GM12873 (cell line): ENCODE results near the gene SLC16A13.

Source experiments
- TF ChIP-seq, protein P1 (sequence below): IDR thresholded peaks from 2 replicates; pipeline ENCODE4 v1.5.1; 2012; ENCODE audit warnings: low read depth, mild to moderate bottlenecking, moderate library complexity, low read length, control low read depth; ENCODE audit not compliant: insufficient read depth; ENCODE audit errors: missing control alignments

The SLC16A13 gene

DNA sequence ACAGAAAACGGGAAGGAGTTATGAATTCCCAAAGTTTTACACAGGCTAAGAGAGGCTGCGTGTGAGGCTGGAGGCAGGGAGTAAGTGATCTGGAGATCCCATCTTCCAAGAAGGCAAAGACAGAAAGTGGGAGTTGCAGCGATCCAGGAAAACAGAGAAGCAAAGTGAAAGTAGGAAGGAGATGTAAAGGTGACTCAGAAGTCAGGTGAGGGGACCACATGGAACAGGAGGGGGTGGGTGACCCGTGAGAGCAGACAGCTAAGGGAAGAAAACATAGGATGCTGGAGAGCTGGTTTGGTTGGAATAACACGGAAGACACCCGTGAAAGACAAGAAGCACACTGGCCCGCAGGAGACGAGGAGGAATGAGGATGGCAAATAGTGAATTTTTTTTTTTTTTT, 38.6 kb upstream of the SLC16A13 start:
- TF ChIP-seq, protein P1, sequence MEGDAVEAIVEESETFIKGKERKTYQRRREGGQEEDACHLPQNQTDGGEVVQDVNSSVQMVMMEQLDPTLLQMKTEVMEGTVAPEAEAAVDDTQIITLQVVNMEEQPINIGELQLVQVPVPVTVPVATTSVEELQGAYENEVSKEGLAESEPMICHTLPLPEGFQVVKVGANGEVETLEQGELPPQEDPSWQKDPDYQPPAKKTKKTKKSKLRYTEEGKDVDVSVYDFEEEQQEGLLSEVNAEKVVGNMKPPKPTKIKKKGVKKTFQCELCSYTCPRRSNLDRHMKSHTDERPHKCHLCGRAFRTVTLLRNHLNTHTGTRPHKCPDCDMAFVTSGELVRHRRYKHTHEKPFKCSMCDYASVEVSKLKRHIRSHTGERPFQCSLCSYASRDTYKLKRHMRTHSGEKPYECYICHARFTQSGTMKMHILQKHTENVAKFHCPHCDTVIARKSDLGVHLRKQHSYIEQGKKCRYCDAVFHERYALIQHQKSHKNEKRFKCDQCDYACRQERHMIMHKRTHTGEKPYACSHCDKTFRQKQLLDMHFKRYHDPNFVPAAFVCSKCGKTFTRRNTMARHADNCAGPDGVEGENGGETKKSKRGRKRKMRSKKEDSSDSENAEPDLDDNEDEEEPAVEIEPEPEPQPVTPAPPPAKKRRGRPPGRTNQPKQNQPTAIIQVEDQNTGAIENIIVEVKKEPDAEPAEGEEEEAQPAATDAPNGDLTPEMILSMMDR = no peak

DNA sequence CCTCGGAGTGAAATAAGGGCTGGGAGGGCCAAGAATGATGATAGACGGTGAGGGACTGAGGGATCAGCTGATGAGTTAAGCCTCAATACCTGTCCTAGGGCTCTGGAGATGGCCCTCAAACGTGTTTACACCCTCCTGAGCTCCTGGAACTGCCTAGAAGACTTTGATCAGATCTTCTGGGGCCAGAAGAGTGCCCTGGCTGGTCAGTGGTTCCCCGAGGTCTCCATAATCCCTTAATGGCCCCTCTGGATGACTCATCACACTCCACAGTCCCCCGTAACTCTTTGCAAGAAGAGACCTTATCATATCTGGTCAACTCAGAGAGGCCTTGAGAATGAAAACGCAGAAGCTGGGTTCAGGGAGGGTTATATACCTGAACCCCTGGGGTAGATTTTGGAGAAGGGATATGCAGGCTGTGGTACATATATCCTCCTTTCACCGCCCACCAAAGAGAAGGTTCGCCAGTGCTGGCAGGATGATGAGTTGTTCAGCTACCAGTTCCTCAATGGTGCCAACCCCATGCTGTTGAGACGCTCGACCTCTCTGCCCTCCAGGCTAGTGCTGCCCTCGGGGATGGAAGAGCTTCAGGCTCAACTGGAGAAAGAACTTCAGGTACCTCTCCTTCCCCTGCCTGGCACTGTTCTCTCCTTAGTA, 36.8 kb upstream of the SLC16A13 start:
- TF ChIP-seq, protein P1 = no peak

DNA sequence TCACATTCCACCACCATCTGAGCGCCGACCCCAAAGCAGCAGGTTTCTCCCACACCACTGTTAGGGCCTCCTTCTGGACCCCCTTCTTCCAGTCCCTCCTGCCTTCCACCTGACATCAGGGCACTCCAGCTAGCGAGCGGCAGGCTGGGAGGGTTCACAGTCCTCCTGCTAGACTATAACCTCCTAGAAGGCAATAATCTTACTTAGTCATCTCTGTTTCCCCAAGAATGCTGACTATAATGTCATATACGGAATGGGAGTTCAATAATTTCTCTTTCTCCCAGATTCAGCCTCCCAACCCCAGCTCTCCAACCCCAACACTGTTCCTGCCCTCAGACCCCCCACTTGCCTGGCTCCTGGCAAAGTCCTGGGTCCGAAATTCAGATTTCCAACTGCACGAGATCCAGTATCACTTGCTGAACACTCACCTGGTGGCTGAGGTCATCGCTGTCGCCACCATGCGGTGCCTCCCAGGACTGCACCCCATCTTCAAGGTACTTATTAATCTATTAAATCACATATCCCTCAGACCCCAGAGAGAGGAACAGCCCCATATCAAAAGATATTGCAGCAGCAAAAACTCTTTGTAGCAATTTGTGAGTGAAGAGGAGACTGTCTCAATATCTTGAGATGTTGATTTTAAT, 34.4 kb upstream of the SLC16A13 start:
- TF ChIP-seq, protein P1 = peak; percentile 72

DNA sequence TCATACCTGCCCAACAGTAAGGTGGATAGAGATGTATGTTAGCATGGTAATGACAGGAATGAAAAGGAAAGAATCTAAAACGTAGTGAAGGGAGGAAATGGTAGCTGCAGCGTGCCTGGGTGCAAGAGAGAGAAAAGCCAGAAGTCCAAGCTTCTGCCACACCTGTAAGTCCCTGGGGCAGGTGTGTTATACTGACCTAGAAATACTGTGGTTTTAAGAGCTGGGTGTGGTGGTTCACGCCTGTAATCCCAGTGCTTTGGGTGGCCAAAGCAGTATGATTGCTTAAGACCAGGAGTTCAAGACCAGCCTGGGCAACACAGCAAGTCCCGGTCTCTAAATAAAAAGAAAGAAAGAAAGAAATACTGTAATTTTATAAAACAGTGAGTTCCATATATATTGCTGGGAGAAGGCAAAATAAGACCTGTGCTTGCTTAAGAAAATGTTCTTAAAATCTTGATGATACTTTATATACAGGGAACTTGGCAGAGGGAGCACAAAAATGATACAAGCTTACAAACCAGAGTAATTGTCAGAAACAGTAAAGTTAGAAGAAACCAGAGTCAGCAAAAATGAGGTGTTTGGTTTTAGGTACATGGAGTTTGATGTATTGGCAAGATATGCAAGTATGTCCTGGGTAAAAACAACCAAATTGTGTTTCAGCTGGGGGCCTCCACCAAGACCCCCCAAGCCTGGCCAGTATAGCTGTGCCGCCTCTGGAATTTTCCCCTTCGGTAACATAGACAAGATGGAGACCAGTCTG, 33.3 kb upstream of the SLC16A13 start:
- TF ChIP-seq, protein P1 = no peak

DNA sequence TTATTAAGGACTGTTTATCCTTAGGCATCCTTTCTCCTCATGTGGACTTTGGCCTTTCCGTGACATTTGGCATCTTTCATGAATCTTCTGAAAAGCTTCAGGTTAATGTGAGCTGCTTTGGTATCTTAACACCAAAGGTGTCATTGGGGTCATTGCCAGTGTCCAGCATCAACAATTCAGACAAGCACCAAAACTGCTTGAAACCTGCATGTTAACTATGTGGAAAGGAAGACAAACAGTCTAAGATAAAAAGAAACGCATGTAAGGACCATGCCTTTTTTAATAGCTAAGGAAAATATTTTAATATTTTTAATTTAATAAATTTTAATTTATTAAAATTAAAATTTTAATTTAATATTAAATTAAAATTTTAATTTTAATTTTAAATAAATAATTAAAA, 32.1 kb upstream of the SLC16A13 start:
- TF ChIP-seq, protein P1 = no peak

DNA sequence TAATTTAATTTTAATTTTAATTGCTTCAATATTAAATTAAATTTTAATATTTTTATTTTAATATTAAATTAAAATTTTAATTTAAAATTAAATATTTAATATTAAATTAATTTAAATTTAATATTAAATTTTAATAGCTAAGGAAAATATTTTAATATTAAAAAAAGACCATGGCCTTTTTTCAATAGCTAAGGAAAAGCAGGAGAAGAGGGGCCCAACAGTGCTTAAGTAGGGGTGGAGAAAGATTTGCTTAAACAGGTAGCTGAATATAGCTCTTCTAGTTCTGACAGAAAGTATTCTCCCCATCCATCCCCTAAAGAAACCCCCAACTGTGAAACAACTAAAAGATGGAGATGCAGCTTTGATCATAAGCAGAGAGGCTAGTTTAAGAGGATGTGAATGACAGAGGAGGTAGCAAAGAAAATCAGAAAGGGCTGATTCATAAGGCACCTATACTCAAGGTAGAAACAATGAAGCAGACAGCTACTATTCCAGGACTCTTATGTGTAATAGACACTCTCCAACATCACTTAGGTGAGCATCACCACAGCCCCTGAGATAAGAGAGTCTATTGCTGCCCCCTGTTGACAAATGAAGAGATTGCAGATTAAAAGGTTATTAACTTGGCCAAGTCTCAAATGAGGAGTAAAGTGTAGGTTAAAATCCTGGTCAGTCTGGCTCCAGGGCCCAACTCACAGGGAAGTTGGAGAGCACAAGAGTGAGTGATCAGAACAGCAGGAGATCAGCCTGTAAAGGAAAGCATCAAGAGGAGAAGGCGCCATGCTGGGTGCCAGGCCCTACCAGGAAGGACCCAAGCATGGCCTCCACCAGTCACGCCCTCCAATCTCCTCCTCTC, 31.2 kb upstream of the SLC16A13 start:
- TF ChIP-seq, protein P1 = peak; percentile 70
